GM18907 (cell line): ENCODE measurements around the gene MYPN.
"Not testable (repeated sequence)": the region's sequence is repeated elsewhere in the genome, so short reads cannot be mapped to it uniquely, and the experiment has no call there.

Experiments used
- ATAC-seq: cut with Tn5 transposase; IDR thresholded peaks from one replicate; pipeline ENCODE4 v1.9.1; 2021; ENCODE audit warnings: mild to moderate bottlenecking, moderate library complexity; ENCODE audit not compliant: unreplicated experiment

MYPN gene

DNA sequence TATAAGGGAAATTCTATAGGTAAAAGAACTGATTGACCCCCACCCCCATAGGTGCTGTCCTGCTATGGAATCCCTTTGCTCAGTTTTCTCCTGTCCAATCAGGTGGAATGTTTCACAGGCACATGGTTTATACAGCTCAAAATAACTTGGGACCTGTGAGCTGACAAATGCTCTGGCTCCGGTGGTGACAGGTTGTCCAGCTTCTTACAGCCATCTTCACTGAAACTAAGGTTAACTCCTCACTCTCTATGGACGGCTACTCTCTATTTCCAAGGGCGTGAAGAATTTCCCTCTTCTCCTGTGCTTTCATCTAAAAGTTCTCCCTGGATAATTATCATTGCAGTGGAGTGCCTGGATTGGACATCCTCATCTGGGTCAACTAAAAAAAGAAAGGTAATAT lies at the start of gene MYPN:
TSS of gene MYPN (plus strand) at position 158 of the 400 bp plus-strand sequence. CDS start 11,951 bp downstream, outside the sequence.
- no peak for ATAC-seq

DNA sequence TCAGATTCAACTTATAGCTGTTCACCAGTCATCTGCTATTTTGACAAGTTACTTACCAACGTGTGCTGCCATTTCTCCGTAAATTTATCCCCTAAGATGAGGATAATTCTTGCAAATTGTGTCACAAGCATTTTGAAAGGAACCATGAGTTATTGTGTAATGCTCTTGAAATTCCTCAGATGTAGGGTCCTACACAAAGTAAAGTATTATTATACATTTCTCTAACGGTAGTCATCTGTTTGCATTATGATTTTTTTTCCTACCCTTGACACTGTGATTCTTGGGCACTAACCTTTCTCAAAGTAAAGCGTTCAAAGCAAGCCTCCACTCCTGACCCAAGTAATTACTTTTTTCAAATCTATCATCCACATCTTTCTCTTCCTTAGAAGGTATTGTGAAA lies 42.3 kb upstream of the MYPN start:
- ATAC-seq = no peak

DNA sequence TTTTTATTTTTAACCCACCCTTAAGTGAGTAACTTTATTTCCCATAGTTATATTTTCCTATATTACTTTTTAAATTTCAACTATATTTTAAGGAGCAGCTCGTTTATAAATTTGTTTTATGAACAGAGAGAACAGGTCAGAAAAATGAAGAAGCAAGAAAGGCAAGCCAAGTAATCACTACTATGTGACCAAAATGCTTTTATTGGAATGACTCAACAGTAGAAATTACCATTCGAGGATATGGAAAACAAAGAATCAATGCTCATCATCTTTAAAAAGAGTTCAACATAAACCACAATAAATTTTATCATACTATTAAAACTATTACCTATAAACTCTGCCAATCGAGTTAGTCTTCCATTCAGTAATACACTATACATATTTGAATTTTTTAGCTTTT lies 41.8 kb upstream of the MYPN start:
- no peak for ATAC-seq

GRCh38 chr10:68073631-68074030 lies 35.7 kb upstream of the MYPN start:
- ATAC-seq = no peak

- no peak for ATAC-seq
Observed at GRCh38 chr10:68074031-68074774, 35.1 kb upstream of the MYPN start.

DNA sequence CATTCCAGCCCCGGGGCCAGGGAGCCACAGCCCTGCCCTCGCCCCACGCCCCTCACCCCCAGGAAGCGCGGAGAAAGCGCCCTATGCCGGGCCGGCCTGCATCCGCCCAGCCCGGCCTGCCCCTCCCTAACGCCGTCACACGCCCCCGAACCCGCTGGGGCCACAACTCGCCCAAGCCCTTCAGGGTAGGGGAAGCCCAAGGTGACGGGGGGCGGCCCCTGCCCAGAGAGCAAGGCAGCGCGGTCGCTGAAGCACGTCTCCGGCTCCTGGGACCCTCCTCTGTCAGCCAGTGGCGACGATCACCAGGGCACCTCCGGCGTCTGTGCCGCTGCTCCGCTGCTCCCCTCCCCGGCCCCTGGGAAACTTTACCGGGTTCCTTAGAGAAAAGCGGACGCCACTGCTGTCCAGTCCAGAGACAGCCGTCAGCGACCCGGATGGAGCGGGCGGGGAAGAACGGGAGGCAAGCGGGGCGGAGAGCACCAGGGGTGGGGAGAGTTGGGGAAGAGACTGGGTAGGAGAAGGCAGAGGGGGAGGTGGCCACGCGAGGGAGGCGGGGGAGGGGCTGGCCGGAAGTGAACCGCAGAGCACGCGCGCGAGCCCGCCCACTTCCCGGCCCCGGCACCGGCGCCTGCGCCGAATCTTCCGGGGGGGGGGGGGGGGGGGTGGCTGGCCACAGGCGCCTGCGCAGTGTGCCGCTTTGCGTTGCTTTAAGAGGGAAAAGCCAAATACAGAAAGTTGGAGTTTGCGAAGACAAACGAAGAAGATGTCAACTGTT lies 34.3 kb upstream of the MYPN start, which contains the start of gene HERC4:
TSS of gene HERC4 (minus strand) at position 509 of the 775 bp plus-strand sequence. CDS start 2,175 bp downstream, outside the sequence.
- peak; percentile 94 for ATAC-seq

GRCh38 chr10:68075550-68076004 lies 33.7 kb upstream of the MYPN start:
- ATAC-seq = no peak

- ATAC-seq = not testable (repeated sequence)
Observed at GRCh38 chr10:68076081-68076480, 33.2 kb upstream of the MYPN start.

DNA sequence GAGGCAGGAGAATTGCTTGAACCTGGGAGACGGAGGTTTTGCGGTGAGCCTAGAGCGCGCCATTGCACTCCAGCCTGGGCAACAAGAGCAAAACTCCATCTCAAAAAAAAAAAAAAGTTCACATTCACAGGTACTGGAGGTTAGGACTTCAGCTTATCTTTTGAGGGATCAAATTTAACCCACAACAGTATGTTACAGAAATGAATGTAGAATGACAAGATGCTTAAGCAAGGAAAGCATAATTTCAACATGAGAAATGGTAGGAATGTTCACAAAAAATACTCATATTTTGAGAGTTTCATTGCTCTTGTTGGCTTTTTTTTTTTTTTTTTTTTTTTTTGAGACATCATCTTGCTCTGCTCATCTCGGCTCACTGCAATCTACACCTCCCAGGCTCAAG lies 32.3 kb upstream of the MYPN start:
- no peak for ATAC-seq

GRCh38 chr10:68079434-68079833 lies 29.9 kb upstream of the MYPN start:
- ATAC-seq = no peak

GRCh38 chr10:68080853-68081431 lies 28.3 kb upstream of the MYPN start:
- no peak for ATAC-seq

- ATAC-seq = no peak
Observed at GRCh38 chr10:68081916-68082315, 27.4 kb upstream of the MYPN start.

DNA sequence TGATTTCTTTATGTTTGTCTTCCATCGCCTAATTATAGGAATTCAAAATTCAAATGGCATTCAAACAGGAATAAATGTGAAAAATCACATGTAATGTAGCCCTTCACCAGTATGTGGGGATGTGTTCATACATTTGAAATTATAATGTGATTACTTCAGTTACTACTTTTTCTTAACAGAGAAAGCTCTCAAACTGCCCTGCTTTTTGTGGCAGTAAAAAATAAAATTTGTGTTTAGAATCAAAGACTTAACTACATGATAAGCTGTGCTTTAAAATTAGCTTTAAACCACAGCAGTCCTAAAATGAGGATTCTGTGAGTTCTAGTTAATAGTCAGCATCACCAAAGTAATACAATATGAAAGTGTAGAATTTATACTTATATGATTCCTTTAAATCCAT lies 26.4 kb upstream of the MYPN start:
- ATAC-seq = no peak

GRCh38 chr10:68083953-68084352 lies 25.3 kb upstream of the MYPN start:
- ATAC-seq = no peak

GRCh38 chr10:68084469-68084868 lies 24.8 kb upstream of the MYPN start:
- ATAC-seq = no peak

- no peak for ATAC-seq
Observed at GRCh38 chr10:68086011-68086410, 23.3 kb upstream of the MYPN start.

DNA sequence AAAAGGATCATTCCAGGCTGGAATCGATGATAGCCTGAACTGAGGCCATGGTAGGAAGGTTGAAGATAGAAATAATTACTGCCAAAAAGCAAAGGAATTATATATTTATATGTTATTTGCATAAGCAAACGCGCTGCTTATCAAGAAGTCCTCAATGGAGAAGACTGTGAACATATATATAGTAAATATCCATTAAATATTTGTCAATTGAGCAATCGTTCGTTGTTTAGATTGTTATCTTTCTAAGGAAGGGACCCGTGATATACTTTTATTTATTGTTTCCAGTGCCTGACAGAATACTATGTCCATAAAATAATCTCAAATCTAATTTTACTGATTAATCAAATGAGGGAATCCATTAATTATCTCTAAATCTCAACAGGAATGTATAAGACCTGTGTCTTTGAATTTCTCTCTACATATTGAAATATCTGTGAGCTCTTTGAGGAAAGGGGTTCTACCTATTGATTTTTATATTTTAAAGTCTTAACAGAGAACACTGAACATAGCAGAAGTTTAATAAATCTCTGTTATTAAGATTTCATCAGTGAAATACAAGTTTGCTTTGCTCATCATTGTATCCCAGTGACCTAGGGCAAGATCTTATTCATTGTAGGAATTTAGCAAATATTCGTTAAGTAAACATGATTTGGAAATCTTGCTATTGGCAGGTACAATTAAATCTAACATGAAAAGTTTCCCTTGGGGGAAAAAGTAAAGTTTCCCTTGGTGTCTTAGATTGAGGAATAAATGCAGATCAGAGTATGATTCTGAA lies 22.2 kb upstream of the MYPN start:
- ATAC-seq = no peak

DNA sequence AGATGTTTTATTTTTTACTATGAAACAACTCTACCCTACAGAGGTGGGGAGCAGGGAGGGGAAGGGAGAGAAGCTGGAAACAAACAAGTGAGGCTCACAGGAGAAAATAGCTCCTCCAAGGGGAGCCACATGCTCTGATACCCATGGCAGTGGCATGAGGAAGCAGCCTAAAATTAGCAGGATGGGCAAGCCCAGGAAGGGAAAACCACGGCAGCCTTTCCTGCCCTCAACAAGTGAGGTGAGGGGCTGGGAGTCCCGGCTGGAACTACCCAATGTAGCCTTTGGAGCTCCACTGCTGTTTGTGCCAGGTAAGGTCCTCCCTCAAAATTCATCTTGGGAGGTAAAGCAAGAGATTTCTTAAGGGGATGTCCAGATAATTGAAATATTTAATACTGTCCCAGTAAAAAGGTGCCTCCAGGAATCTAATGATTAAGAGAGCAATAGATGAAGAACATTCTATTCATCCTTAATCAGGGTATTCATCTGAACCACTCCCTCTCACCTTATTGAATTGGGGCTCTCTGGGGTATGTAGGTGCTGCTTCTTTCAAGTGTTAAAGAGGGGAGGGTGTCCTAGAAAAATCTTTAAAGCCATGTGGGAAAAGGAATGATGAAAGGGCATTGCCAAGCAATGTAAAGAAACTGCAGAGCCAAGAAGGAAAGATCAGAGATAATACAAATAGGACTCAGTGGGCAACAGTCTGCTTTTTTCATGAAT lies 21.4 kb upstream of the MYPN start:
- ATAC-seq = no peak

GRCh38 chr10:68088740-68089139 lies 20.5 kb upstream of the MYPN start:
- peak; percentile 68 for ATAC-seq

DNA sequence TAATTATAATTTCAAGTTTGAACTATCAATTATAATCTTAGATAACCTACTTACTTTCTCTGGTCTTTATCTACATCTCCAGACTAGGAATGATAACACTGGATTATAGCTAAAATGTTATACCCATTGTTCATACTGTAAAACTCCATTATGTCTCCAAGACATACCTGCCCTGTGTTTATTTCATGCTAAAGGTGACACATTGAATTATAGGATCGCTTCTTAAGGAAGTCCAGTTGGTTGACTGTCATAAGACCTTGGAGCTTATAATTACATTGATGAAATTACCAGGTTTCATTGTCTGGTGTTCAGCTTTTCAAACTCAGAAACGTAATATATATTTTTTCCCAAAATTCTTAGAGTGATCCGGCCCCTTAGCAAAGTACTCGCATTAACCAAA lies 18.7 kb upstream of the MYPN start:
- ATAC-seq = no peak
